Uterus (tissue), 4 donors: ENCODE measurements around the gene PRPF40A. TPM values are rescaled to one million over a fixed set of nuclear protein-coding genes. Genes with fewer than 3 reads are reported as not detected.

Experiments used
- DNase-seq, 2 donors: peaks; one replicate each; pipeline ENCODE4 v3.0.0-alpha.2; 2019 to 2020
- H3K27ac ChIP-seq, 2 donors: fragments of 200-600 bp; sonication (generic); 1 replicate in 1 of 2; 2 replicates in 1 of 2; pipeline ENCODE4 v1.5.1; 2016 to 2018
- H3K27me3 ChIP-seq, 2 donors: fragments of 200-600 bp; sonication (generic); one replicate each; pipeline ENCODE4 v1.5.1; 2018 to 2019; ENCODE audit warnings: control low read depth in 1 of 2
- H3K36me3 ChIP-seq, 2 donors: fragments of 200-600 bp; sonication (generic); one replicate each; pipeline ENCODE4 v1.5.1; 2019; ENCODE audit warnings: control low read depth in 1 of 2
- H3K4me1 ChIP-seq, 2 donors: fragments of 200-600 bp; sonication (generic); one replicate each; pipeline ENCODE4 v1.5.1; 2018 to 2019; ENCODE audit warnings: control low read depth in 1 of 2
- H3K4me3 ChIP-seq, 2 donors: fragments of 200-600 bp; sonication (generic); 1 replicate in 1 of 2; 2 replicates in 1 of 2; pipeline ENCODE4 v1.5.1; 2018 to 2019; ENCODE audit warnings: mild to moderate bottlenecking in 1 of 2
- H3K9me3 ChIP-seq, 2 donors: fragments of 200-600 bp; sonication (generic); one replicate each; pipeline ENCODE4 v1.5.1; 2019; ENCODE audit warnings: control low read depth in 1 of 2
- CTCF ChIP-seq, 4 experiments: fragments of 200-600 bp in 2 of 4; fragments of 450-650 bp in 2 of 4; sonication (generic) in 2 of 4; IDR thresholded peaks; one replicate each; pipeline ENCODE4 v1.5.1; 2016 to 2019; ENCODE audit warnings: antibody characterized with exemption in 4 of 4, mild to moderate bottlenecking in 2 of 4, moderate library complexity in 1 of 4
- POLR2A ChIP-seq, 2 donors: fragments of 450-650 bp; IDR thresholded peaks; one replicate each; pipeline ENCODE4 v1.6.1; 2016; ENCODE audit warnings: antibody characterized with exemption in 2 of 2, mild to moderate bottlenecking in 1 of 2, moderate library complexity in 1 of 2
- intact Hi-C: fragments of 100-400 bp; cut with DNase I; formaldehyde crosslinking; loops from one replicate; pipeline ENCODE4 v1.15.1; 2023; ENCODE audit warnings: low total_unique reads
- total RNA-seq, 4 donors: library from RNA; depleted of rRNA in 3 of 4; stranded (reverse); fragments of >200 nt in 3 of 4; gene quantifications; one replicate each; pipeline versions ENCODE4 v1.1.0 to v1.2.4, GENCODE V29; 2014 to 2023
- donor health status: DM: yes; HTN: yes; CAD: no.

PRPF40A gene
- total RNA-seq, 4 donors from 2014 or later, result 69.1 to 151 (median 85.3) TPM

DNA sequence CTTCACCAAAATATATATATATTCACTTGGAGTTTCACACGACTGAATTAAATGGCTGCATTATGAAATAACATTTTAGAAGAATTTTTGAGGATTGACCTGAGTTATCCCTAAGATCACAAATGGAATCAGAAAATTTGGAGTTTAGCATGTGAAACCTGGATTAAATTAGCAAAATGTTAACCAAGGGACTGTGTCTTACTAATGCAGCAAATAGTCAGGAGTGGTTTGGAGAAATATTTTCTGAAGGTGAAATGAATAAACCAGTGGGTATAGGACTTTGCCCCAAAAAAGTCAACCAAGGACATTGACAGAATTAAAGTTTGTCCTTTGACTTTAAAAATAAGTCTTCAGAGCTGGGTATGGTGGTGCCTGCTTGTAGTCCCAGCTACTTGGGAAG lies 111.2 kb downstream of the PRPF40A start:
- Histone ChIP-seq H3K36me3 (no peaks in the 10 kb centered on the region), H3K27me3 (no peaks in the 10 kb centered on the region)
- no peak for DNase-seq

DNA sequence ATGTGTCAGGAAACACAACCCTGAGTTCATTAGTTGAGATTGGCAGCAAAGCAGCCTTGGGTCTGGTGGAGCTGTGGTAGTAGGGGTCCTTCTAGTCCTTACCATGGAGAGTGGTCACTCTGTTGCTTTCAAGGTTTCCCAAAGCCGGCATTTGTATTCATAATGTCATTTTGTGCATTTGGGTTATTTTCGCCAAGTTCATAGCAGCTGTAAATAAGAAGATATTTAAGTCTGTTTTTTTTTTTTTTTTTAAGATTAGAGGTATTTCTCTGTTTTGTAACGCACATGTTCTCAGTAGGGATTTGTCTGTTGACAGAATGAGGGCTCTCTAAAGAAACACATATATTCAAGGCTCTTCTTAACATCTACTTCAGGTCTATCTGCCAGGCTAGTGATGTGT lies 114.1 kb downstream of the PRPF40A start:
- DNase-seq, result no peak
- intact Hi-C loops, result no loop called here
- no peak for TF ChIP-seq CTCF (IDR thresholded peaks at IDR 0.05)
- TF ChIP-seq POLR2A (IDR thresholded peaks at IDR 0.05), result no peak
- H3K36me3 ChIP-seq, result no peaks in the 10 kb centered on the region
- no peaks in the 10 kb centered on the region for H3K9me3 ChIP-seq
- no peaks in the 10 kb centered on the region for H3K27me3 ChIP-seq
- H3K4me1 ChIP-seq, result no peaks in the 10 kb centered on the region
- H3K27ac ChIP-seq, result no peak overlapping the region
- H3K4me3 ChIP-seq, result no peak overlapping the region

More for the DNA sequence above, 111.2 kb downstream of the PRPF40A start:
- TF ChIP-seq POLR2A (IDR thresholded peaks at IDR 0.05) (no peak), CTCF (IDR thresholded peaks at IDR 0.05) (no peak)
- Histone ChIP-seq H3K9me3 (no peaks in the 10 kb centered on the region), H3K4me3 (no peak overlapping the region), H3K27ac (no peak overlapping the region), H3K4me1 (no peaks in the 10 kb centered on the region)
- intact Hi-C loops, result no loop called here

GRCh38 chr2:152602750-152603149 lies 114.5 kb downstream of the PRPF40A start:
- Histone ChIP-seq H3K36me3 (no peaks in the 10 kb centered on the region), H3K4me1 (no peaks in the 10 kb centered on the region), H3K9me3 (no peaks in the 10 kb centered on the region), H3K27me3 (no peaks in the 10 kb centered on the region), H3K27ac (no peak overlapping the region), H3K4me3 (no peak overlapping the region)
- TF ChIP-seq CTCF (IDR thresholded peaks at IDR 0.05) (no peak), POLR2A (IDR thresholded peaks at IDR 0.05) (no peak)
- intact Hi-C loops, result no loop called here
- DNase-seq, result no peak

Other genes with a start within 250 kb of the PRPF40A start
- gene ARL6IP6, start 1.2 kb upstream of the PRPF40A start, total RNA-seq, result 10 to 100 TPM in 3 of 4 donors, 1 to 10 TPM in 1; 8.7 to 47.1 (median 22.8) TPM